Liver (tissue), 9 donors: ENCODE measurements around the gene TEKTIP1. TPM values are rescaled to one million over a fixed set of nuclear protein-coding genes. Genes with fewer than 3 reads are reported as not detected.

Source experiments
- DNase-seq: peaks from one replicate; pipeline ENCODE4 v3.0.0-alpha.2; 2017; ENCODE audit warnings: low spot score
- H3K27ac ChIP-seq, 2 donors: one replicate each; pipeline ENCODE4 v1.7.0; 2013; ENCODE audit warnings: inconsistent platforms in 2 of 2, low read length in 2 of 2, control low read depth in 1 of 2, low read depth in 1 of 2, mild to moderate bottlenecking in 1 of 2
- H3K27me3 ChIP-seq, 4 donors: one replicate each; pipeline versions ENCODE4 v1.6.1 to v1.7.0; 2013; ENCODE audit warnings: low read length in 3 of 4, inconsistent platforms in 1 of 4, mild to moderate bottlenecking in 1 of 4, moderate library complexity in 1 of 4; ENCODE audit not compliant: control insufficient read depth in 4 of 4, insufficient read depth in 4 of 4
- H3K36me3 ChIP-seq, 4 donors: one replicate each; pipeline versions ENCODE4 v1.6.1 to v1.7.0; 2013; ENCODE audit warnings: low read length in 3 of 4, mild to moderate bottlenecking in 3 of 4, low read depth in 1 of 4, moderate library complexity in 1 of 4; ENCODE audit not compliant: control insufficient read depth in 4 of 4, insufficient read depth in 3 of 4
- H3K4me1 ChIP-seq, 4 donors: one replicate each; pipeline versions ENCODE4 v1.6.1 to v1.7.0; 2013; ENCODE audit warnings: low read length in 3 of 4, mild to moderate bottlenecking in 3 of 4, moderate library complexity in 1 of 4; ENCODE audit not compliant: control insufficient read depth in 4 of 4, insufficient read depth in 4 of 4
- H3K4me3 ChIP-seq, 3 donors: one replicate each; pipeline versions ENCODE4 v1.6.1 to v1.7.0; 2013; ENCODE audit warnings: low read length in 3 of 3, control low read depth in 1 of 3, low read depth in 1 of 3, mild to moderate bottlenecking in 1 of 3
- H3K9ac ChIP-seq, 2 donors: one replicate each; pipeline ENCODE4 v1.7.0; 2013; ENCODE audit warnings: low read length in 2 of 2, mild to moderate bottlenecking in 2 of 2, moderate library complexity in 2 of 2, control low read depth in 1 of 2, low read depth in 1 of 2
- H3K9me3 ChIP-seq, 4 donors: one replicate each; pipeline versions ENCODE4 v1.6.1 to v1.7.0; 2013; ENCODE audit warnings: low read length in 3 of 4; ENCODE audit not compliant: control insufficient read depth in 4 of 4
- ATF3 ChIP-seq: IDR thresholded peaks from 2 replicates; pipeline ENCODE4 v1.6.1; 2016; ENCODE audit warnings: antibody characterized with exemption
- CTCF ChIP-seq: fragments of 150-350 bp; IDR thresholded peaks from 2 replicates; pipeline ENCODE4 v1.5.1; 2017; ENCODE audit warnings: improper control_type of control experiment, low read depth, low read length; ENCODE audit not compliant: missing input control
- EGR1 ChIP-seq, 2 donors: IDR thresholded peaks; 2 replicates each; pipeline ENCODE4 v1.6.1; 2016 to 2018; ENCODE audit warnings: antibody characterized with exemption in 2 of 2, low read depth in 2 of 2
- FOXA1 ChIP-seq: IDR thresholded peaks from 2 replicates; pipeline ENCODE4 v1.6.1; 2016; ENCODE audit warnings: antibody characterized with exemption
- FOXA2 ChIP-seq: IDR thresholded peaks from 2 replicates; pipeline ENCODE4 v1.6.1; 2016; ENCODE audit warnings: antibody characterized with exemption
- GABPA ChIP-seq, 2 donors: IDR thresholded peaks in 1 of 2; conservative IDR thresholded peaks in 1 of 2; 2 replicates each; pipeline ENCODE4 v1.6.1; 2016; ENCODE audit warnings: antibody characterized with exemption in 2 of 2, mild to moderate bottlenecking in 1 of 2, moderate library complexity in 1 of 2
- HNF4A ChIP-seq, 2 donors: conservative IDR thresholded peaks; 2 replicates each; pipeline ENCODE4 v1.6.1; 2016; ENCODE audit warnings: antibody characterized with exemption in 2 of 2, mild to moderate bottlenecking in 2 of 2
- HNF4G ChIP-seq: IDR thresholded peaks from 2 replicates; pipeline ENCODE4 v1.6.1; 2016; ENCODE audit warnings: antibody characterized with exemption
- JUND ChIP-seq, 2 donors: IDR thresholded peaks; 2 replicates each; pipeline ENCODE4 v1.6.1; 2016; ENCODE audit warnings: antibody characterized with exemption in 2 of 2
- MAX ChIP-seq: IDR thresholded peaks from 2 replicates; pipeline ENCODE4 v1.6.1; 2016; ENCODE audit warnings: antibody characterized with exemption
- NR2F2 ChIP-seq: IDR thresholded peaks from 2 replicates; pipeline ENCODE4 v1.6.1; 2016; ENCODE audit warnings: antibody characterized with exemption
- RAD21 ChIP-seq, 2 donors: IDR thresholded peaks; 2 replicates each; pipeline ENCODE4 v1.6.1; 2016; ENCODE audit warnings: antibody characterized with exemption in 2 of 2, mild to moderate bottlenecking in 2 of 2
- REST ChIP-seq: IDR thresholded peaks from 2 replicates; pipeline ENCODE4 v1.6.1; 2016; ENCODE audit warnings: antibody characterized with exemption, mild to moderate bottlenecking
- RXRA ChIP-seq, 2 donors: IDR thresholded peaks; 2 replicates each; pipeline ENCODE4 v1.6.1; 2017 to 2018; ENCODE audit warnings: antibody characterized with exemption in 2 of 2, mild to moderate bottlenecking in 1 of 2
- SP1 ChIP-seq: IDR thresholded peaks from 2 replicates; pipeline ENCODE4 v1.6.1; 2018; ENCODE audit warnings: antibody characterized with exemption, mild to moderate bottlenecking
- TAF1 ChIP-seq: conservative IDR thresholded peaks from 2 replicates; pipeline ENCODE4 v1.6.1; 2016; ENCODE audit warnings: antibody characterized with exemption, mild to moderate bottlenecking
- YY1 ChIP-seq: IDR thresholded peaks from 2 replicates; pipeline ENCODE4 v1.6.1; 2016; ENCODE audit warnings: antibody characterized with exemption, mild to moderate bottlenecking
- ZBTB33 ChIP-seq: IDR thresholded peaks from 2 replicates; pipeline ENCODE4 v1.6.1; 2016; ENCODE audit warnings: antibody characterized with exemption
- WGBS: extraction: QIAGEN DNeasy Blood & Tissue Kit; methylation state at CpG from one replicate; pipeline ENCODE4 v1.1.7; 2013; 5-methylcytosine and 5-hydroxymethylcytosine counted together
- polyA plus RNA-seq, 2 donors: library from polyadenylated mRNA; stranded (reverse) in 1 of 2; unstranded in 1 of 2; fragments of 200-250 nt in 1 of 2; fragments of >200 nt in 1 of 2; fragmentation: Nextera tagmentation in 1 of 2; extraction: Ambion mirVana in 1 of 2; gene quantifications; one replicate each; pipeline versions ENCODE4 v1.2.1 to v1.2.3, GENCODE V29; 2013 to 2015
- total RNA-seq, 2 donors: library from RNA; depleted of rRNA; stranded (reverse); fragments of >200 nt; gene quantifications; one replicate each; pipeline ENCODE4 v1.2.3, GENCODE V29; 2014
- donor health status: healthy.
- donor health status: healthy.
- donor health status: healthy.
- donor health status: healthy.
- donor health status: healthy.

Gene TEKTIP1
- total and polyA plus RNA-seq, 4 donors, result 0.17 TPM; not detected in 3

- 90% methylated on average over 18 of the region's 18 CpGs for WGBS
- no peaks in the 10 kb centered on the region for H3K9me3 ChIP-seq
- H3K4me1 ChIP-seq, result peaks cover 17 to 42% (median 30%) of the 10 kb centered on the region in 4 donors
- H3K4me3 ChIP-seq, result no peak overlapping the region
- H3K27ac ChIP-seq, result no peak overlapping the region
- no peaks in the 10 kb centered on the region for H3K27me3 ChIP-seq
- DNase-seq, result no peak
- H3K36me3 ChIP-seq, result peaks cover 0 to 6% (median 4%) of the 10 kb centered on the region in 4 donors
- no peak overlapping the region for H3K9ac ChIP-seq
- TF ChIP-seq MAX (no peak), HNF4G (no peak), EGR1 (IDR thresholded peaks at IDR 0.05; ENCODE audit: low read depth in 2 of 2) (no peak), RAD21 (IDR thresholded peaks at IDR 0.05) (no peak), FOXA1 (no peak)
Measured at GRCh38 chr19:3519126-3519525, 19.8 kb upstream of the TEKTIP1 start.

GRCh38 chr19:3520166-3521103, 18.5 kb upstream of the TEKTIP1 start:
- Histone ChIP-seq H3K9me3 (no peaks in the 10 kb centered on the region), H3K27me3 (no peaks in the 10 kb centered on the region), H3K36me3 (peaks cover 3 to 10% (median 8%) of the 10 kb centered on the region in 4 donors), H3K4me1 (peaks cover 17 to 46% (median 28%) of the 10 kb centered on the region in 4 donors), H3K9ac (no peak overlapping the region), H3K4me3 (no peak overlapping the region), H3K27ac (no peak overlapping the region)
- DNase-seq, result no peak
- peak in 1 of 2 donors; percentile 9 for TF ChIP-seq RXRA (IDR thresholded peaks at IDR 0.05)
- no peak for TF ChIP-seq HNF4A (conservative IDR thresholded peaks at IDR 0.05)
- no peak for TF ChIP-seq HNF4G
- no peak for TF ChIP-seq FOXA1
- whole genome bisulfite sequencing, result 91% methylated on average over 37 of the region's 37 CpGs

- no peaks in the 10 kb centered on the region for H3K27me3 ChIP-seq
- H3K4me3 ChIP-seq, result no peak overlapping the region
- H3K4me1 ChIP-seq, result peaks cover 17 to 41% (median 27%) of the 10 kb centered on the region in 4 donors
- H3K36me3 ChIP-seq, result peaks cover 3 to 14% (median 11%) of the 10 kb centered on the region in 4 donors
- H3K9me3 ChIP-seq, result no peaks in the 10 kb centered on the region
- H3K9ac ChIP-seq, result no peak overlapping the region
- WGBS, result 80% methylated on average over 7 of the region's 7 CpGs
- no peak overlapping the region for H3K27ac ChIP-seq
- DNase-seq, result no peak
- TF ChIP-seq SP1 (no peak), FOXA1 (no peak), NR2F2 (no peak), ATF3 (no peak), RXRA (IDR thresholded peaks at IDR 0.05) (no peak), ZBTB33 (no peak), REST (no peak), RAD21 (IDR thresholded peaks at IDR 0.05) (no peak), HNF4A (conservative IDR thresholded peaks at IDR 0.05) (no peak), YY1 (no peak), FOXA2 (no peak), CTCF (no peak), HNF4G (no peak), EGR1 (IDR thresholded peaks at IDR 0.05; ENCODE audit: low read depth in 2 of 2) (no peak), TAF1 (no peak), GABPA (IDR thresholded peaks at IDR 0.05 in 1 of 2, conservative IDR thresholded peaks at IDR 0.05 in 1 of 2) (no peak), JUND (IDR thresholded peaks at IDR 0.05) (no peak)
Measured at GRCh38 chr19:3521104-3521445, 17.9 kb upstream of the TEKTIP1 start.
